ENCODE data around the gene CNN1.

The CNN1 gene

DNA sequence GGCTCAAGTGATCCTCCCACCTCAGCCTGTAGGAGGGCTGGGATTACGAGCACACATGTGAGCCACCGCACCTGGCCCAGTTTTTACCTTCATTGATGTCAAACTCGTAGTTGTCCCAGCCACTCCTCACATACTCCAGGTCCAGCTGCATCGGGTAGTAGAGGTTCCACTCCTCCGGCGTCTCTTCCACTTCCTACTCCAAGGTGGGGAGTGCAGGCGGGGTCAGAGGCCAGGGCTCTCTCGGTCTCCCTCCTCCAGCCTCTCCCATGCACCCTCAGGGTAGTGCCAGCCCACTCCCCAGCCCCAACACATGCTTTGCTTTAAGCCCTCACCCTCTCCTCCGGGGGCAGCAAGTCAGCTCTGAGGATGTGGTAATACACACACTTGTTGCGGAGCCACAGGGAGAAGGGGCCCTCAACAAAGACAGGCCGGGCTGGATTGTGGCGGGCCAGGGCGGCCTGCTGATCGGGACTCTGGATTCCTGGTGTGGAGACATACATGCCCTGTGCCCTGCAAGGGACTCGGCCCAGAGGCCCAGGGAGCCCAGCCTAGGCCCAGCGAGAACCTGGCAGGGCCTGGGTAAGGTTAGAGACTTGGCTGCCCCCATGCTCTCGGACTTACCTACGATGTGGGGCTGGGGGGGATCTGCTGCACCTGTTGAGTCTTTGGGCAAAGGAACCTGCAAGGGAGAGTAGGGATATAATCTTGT is 31.1 kb upstream of the CNN1 start:
- no peak for DNase-seq (ENCODE audit: low spot score)
- TF ChIP-seq, protein P1, sequence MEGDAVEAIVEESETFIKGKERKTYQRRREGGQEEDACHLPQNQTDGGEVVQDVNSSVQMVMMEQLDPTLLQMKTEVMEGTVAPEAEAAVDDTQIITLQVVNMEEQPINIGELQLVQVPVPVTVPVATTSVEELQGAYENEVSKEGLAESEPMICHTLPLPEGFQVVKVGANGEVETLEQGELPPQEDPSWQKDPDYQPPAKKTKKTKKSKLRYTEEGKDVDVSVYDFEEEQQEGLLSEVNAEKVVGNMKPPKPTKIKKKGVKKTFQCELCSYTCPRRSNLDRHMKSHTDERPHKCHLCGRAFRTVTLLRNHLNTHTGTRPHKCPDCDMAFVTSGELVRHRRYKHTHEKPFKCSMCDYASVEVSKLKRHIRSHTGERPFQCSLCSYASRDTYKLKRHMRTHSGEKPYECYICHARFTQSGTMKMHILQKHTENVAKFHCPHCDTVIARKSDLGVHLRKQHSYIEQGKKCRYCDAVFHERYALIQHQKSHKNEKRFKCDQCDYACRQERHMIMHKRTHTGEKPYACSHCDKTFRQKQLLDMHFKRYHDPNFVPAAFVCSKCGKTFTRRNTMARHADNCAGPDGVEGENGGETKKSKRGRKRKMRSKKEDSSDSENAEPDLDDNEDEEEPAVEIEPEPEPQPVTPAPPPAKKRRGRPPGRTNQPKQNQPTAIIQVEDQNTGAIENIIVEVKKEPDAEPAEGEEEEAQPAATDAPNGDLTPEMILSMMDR (IDR thresholded peaks at IDR 0.05; ENCODE audit: extremely low read depth, missing control alignments) = no peak

DNA sequence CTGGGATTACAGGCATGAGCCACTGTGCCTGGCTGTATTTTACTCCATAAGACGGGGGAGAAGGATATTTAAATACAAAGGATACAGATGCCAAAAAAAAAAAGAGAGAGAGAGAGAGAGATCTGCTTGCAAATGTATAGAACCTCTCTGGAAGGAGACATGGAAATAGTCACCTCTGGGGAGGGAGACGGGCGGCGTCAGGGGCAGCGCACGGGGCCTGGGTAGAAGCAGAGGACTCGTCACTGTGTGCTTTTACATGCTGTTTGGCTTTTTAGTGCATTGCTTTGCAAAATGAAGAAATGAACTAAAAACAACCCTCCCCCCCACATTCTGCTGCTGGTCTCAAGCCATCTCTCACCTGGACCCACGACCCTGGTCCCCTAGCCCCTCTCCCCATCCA is 28.2 kb upstream of the CNN1 start:
- DNase-seq (ENCODE audit: low spot score) = no peak
- TF ChIP-seq, protein P1 (IDR thresholded peaks at IDR 0.05; ENCODE audit: extremely low read depth, missing control alignments) = no peak

DNA sequence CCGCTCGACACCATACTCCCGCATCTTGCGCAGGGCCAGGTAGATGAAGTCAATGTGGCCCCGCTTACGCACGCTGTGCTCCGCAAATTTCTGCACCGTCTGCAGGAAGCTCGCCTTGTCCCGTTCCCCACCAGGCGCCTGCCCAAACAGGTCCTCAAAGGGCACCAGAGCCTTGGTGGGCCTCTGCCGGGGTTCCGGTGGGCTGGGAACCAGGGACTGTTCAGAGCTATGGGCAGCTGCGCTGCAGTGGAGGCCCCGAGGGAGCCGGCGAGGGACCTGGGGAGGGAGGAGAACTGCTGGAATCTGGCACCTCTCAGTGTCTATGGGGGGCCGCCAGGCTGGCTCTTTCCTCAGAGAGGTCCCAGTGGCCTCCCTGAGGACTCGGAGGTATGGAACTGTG is 24.7 kb upstream of the CNN1 start:
- TF ChIP-seq, protein P1 (IDR thresholded peaks at IDR 0.05; ENCODE audit: extremely low read depth, missing control alignments) = no peak
- DNase-seq (ENCODE audit: low spot score) = no peak

DNA sequence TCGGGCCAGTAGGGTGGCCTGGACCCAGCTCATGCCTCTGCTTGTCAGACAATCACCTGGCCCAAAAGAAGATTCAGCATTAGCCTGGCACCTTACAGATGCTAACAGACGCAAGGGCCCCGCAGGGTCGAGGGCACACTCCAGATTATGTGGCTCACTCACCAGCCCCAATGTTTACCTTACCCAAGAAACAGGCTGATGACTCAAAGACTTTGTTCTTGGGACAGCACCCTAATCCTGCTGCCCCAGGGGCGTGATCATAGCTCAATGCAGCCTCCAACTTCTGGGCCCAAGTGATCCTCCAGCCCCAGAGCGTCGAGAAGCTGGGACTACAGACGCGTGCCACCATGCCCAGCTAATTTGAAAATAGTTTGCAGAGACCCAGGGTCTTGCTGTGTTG is 19.5 kb upstream of the CNN1 start:
- TF ChIP-seq, protein P1 (IDR thresholded peaks at IDR 0.05; ENCODE audit: extremely low read depth, missing control alignments) = no peak

DNA sequence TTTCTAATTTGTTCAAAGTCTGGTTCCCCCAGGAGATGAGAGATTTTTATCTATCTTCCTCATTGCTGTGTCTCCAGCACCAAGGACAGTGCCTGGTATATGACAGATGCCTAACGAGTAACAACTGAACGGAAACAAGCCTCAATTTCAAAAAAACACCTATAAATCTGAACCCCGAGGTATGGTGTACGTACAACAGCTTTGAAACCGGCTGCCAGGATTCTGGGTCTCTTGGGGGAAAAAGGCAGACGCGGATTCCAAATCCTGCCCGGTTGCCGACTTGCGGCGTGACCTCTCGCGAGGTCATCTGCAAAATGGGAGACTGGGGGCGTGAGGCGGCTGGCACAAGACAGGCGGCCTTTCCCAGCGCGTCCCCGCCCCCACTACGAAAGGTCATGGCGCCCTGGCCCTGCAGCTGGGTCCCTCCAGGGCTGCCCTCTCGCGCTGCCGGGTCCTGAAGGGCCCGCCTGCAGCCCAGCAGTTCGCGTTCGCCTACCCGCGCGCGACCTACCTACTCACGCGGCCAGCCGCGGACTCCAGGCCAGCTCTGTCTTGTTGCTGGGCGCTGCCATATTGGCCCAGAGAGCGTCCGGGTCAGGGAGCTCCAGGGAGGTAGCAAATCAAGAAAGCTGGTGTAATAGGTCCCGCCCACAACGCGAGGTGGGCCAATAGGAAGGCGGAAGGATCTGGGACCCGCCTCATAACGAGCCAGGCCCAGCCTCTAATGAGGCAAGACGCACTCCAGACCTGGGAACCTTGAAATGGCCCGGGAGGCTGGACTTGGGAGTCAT is 9.9 kb upstream of the CNN1 start, which contains the start of gene ECSIT:
Gene ECSIT, minus strand, starts transcription at position 584 of the 791 bp plus-strand sequence. CDS start 9,964 bp downstream, outside the sequence.
- DNase-seq (ENCODE audit: low spot score) = peak; percentile 97
- TF ChIP-seq, protein P1 (IDR thresholded peaks at IDR 0.05; ENCODE audit: extremely low read depth, missing control alignments) = no peak

More for the DNA sequence above, 19.5 kb upstream of the CNN1 start:
- DNase-seq (ENCODE audit: low spot score) = no peak

DNA sequence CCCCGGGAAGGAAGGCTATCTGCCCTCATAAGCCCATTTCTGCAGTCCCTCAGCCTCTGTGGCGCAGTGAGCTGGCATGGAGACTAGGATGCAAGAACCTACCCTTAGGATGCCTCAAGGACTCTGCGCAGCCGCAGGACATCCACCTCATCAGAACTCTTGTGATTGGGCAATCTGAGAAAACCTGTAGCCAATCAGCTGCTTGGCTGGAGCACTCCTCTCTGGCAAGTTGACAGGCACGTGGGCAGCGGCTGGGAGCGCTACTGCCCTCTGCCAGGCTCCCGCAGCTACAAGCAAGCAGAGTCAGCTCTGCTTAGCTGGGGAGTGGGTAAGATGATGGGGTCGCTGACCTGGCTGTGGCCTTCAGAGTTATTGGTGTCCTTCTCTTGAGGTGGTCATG is 8.2 kb upstream of the CNN1 start:
- TF ChIP-seq, protein P1 (IDR thresholded peaks at IDR 0.05; ENCODE audit: extremely low read depth, missing control alignments) = no peak

DNA sequence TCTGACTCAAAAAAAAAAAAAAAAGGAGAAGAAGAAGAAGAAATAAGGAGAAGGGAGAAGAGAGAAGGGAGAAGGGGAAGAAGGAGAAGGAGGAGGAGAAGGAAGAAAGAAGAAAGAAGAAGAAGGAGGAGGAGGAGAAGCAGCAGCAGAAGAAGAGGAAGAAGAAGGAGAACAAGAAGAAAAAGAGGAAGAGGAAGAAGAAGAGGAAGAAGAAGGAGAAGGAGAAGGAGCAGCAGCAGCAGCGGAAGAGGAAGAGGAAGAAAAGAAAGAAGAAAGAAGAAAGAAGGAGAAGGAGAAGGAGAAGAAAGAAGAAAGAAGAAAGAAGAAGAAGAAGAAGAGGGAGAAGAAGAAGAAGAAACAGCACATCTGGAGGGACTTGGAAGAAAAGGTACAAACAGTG is 4.1 kb upstream of the CNN1 start:
- DNase-seq (ENCODE audit: low spot score) = no peak
- TF ChIP-seq, protein P1 (IDR thresholded peaks at IDR 0.05; ENCODE audit: extremely low read depth, missing control alignments) = no peak

More for the DNA sequence above, 8.2 kb upstream of the CNN1 start:
- DNase-seq (ENCODE audit: low spot score) = no peak
